Right lobe of liver (tissue), 6 donors: ENCODE results near the gene DGKI. TPM values are rescaled to one million over a fixed set of nuclear protein-coding genes. Genes with fewer than 3 reads are reported as not detected.
A peak's percentile ranks its signal among the peaks of the same experiment; 100 is the strongest.

Experiments
- ATAC-seq, 4 donors: fragments of 200-7000 bp; cut with Tn5 transposase; one replicate each; pipeline ENCODE4 v1.9.1; 2020; ENCODE audit warnings: mild to moderate bottlenecking in 4 of 4, moderate library complexity in 4 of 4
- DNase-seq, 3 donors: peaks; one replicate each; pipeline ENCODE4 v3.0.0-alpha.2; 2020
- H3K27ac ChIP-seq, 3 donors: fragments of 200-600 bp; one replicate each; pipeline ENCODE4 v1.8.0; 2022
- H3K27me3 ChIP-seq, 2 donors: fragments of 200-600 bp; one replicate each; pipeline ENCODE4 v1.8.0; 2022
- H3K36me3 ChIP-seq, 4 donors: fragments of 200-600 bp; sonication (generic) in 1 of 4; one replicate each; pipeline versions ENCODE4 v1.5.1 to v1.8.0; 2017 to 2022; ENCODE audit warnings: control low read depth in 1 of 4
- H3K4me1 ChIP-seq, 4 donors: fragments of 200-600 bp; sonication (generic) in 1 of 4; one replicate each; pipeline versions ENCODE4 v1.5.1 to v1.8.0; 2017 to 2022; ENCODE audit warnings: control low read depth in 1 of 4
- H3K4me3 ChIP-seq, 3 donors: fragments of 200-600 bp; one replicate each; pipeline ENCODE4 v1.8.0; 2022
- H3K9me3 ChIP-seq, 4 donors: fragments of 200-600 bp; sonication (generic) in 1 of 4; one replicate each; pipeline versions ENCODE4 v1.5.1 to v1.8.0; 2017 to 2022; ENCODE audit warnings: control low read depth in 1 of 4
- CTCF ChIP-seq, 4 donors: fragments of 200-600 bp in 3 of 4; fragments of 450-650 bp in 1 of 4; IDR thresholded peaks; one replicate each; pipeline versions ENCODE4 v1.5.1 to v1.8.0; 2016 to 2022; ENCODE audit warnings: antibody characterized with exemption in 4 of 4, mild to moderate bottlenecking in 2 of 4
- POLR2A ChIP-seq: fragments of 450-650 bp; IDR thresholded peaks from one replicate; pipeline ENCODE4 v1.6.1; 2017; ENCODE audit warnings: antibody characterized with exemption, mild to moderate bottlenecking
- WGBS: methylation state at CpG from one replicate; pipeline ENCODE4 v1.1.6; 2018; ENCODE audit warnings: low coverage, low lambda C conversion rate; ENCODE audit not compliant: insufficient coverage; ENCODE audit errors: missing lambda C conversion rate; 5-methylcytosine and 5-hydroxymethylcytosine counted together
- intact Hi-C, 2 donors: fragments of 100-400 bp; cut with DNase I; formaldehyde crosslinking; loops; one replicate each; pipeline versions ENCODE4 v1.11.2 to v1.14.1; 2022
- total RNA-seq, 6 experiments: library from RNA; depleted of rRNA in 2 of 6; stranded (reverse); fragments of >200 nt in 2 of 6; fragmentation: NEBNext Ultra II Directional in 3 of 6; extraction: Animal tissue kit (Norgen Biotek cat#: 25700) in 3 of 6; gene quantifications; one replicate each; pipeline versions ENCODE4 v1.1.0 to v1.2.4, GENCODE V29; 2016 to 2023
- donor health status: DM: no; HTN: yes; CAD: no.
- donor health status: DM: no; HTN: no; CAD: no.
- donor health status: DM: no; HTN: no; CAD: no.
- donor health status: DM: no; HTN: yes; CAD: no.
- donor health status: DM: no; HTN: yes; CAD: no.

The DGKI gene
- total RNA-seq, 6 experiments from 2014 or later = 0.05 to 0.35 (median 0.06) TPM; not detected in 1

DNA sequence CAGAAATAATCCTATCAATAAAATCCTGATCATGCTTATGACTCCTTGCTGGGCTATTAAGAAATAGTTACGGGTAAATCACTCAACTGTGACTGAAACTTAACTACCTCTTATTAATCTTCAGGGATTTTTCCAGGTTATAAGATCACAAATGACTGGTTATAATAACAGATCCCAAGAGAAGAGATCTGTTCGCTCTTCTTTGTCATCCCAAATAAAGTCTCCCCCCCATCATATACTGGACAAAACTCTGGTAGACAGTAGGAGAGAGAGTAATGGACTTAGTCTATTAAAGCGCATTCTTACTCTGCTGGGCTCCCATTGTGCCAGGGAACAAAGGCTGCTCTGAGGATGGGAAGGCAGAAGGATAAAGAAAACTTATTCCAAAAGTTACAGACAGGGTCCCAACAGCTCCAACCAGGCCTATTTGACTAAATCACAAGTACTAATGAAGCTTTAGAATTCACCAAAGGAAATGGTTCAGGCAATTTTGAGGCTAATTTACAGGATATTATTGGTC lies 233.7 kb downstream of the DGKI start:
- H3K36me3 ChIP-seq = no peaks in the 10 kb centered on the region
- no peaks in the 10 kb centered on the region for H3K9me3 ChIP-seq
- no peak for TF ChIP-seq CTCF (IDR thresholded peaks at IDR 0.05)
- no peak for TF ChIP-seq POLR2A
- no peaks in the 10 kb centered on the region for H3K27me3 ChIP-seq
- H3K4me3 ChIP-seq = no peak overlapping the region
- WGBS = 95% methylated on average over 3 of the region's 3 CpGs
- DNase-seq (no peak), ATAC-seq (no peak)
- intact Hi-C loops = no loop called here
- no peak overlapping the region for H3K27ac ChIP-seq
- H3K4me1 ChIP-seq = no peaks in the 10 kb centered on the region

GRCh38 chr7:137611606-137612005 lies 235.2 kb downstream of the DGKI start:
- Histone ChIP-seq H3K27me3 (no peaks in the 10 kb centered on the region), H3K4me1 (no peaks in the 10 kb centered on the region), H3K9me3 (no peaks in the 10 kb centered on the region), H3K36me3 (no peaks in the 10 kb centered on the region), H3K27ac (no peak overlapping the region), H3K4me3 (no peak overlapping the region)
- ATAC-seq = no peak
- no peak for DNase-seq
- 59% methylated on average over 2 of the region's 2 CpGs for WGBS
- intact Hi-C loops = no loop called here
- TF ChIP-seq POLR2A (no peak), CTCF (IDR thresholded peaks at IDR 0.05) (no peak)

GRCh38 chr7:137609500-137609899 lies 237.3 kb downstream of the DGKI start:
- WGBS = 59% methylated on average over 6 of the region's 6 CpGs
- ATAC-seq (no peak), DNase-seq (no peak)
- no peaks in the 10 kb centered on the region for H3K27me3 ChIP-seq
- no peak overlapping the region for H3K4me3 ChIP-seq
- no peaks in the 10 kb centered on the region for H3K4me1 ChIP-seq
- intact Hi-C loops = no loop called here
- no peaks in the 10 kb centered on the region for H3K9me3 ChIP-seq
- H3K36me3 ChIP-seq = no peaks in the 10 kb centered on the region
- TF ChIP-seq POLR2A (no peak), CTCF (IDR thresholded peaks at IDR 0.05) (no peak)
- no peak overlapping the region for H3K27ac ChIP-seq

GRCh38 chr7:137606061-137606674 lies 240.6 kb downstream of the DGKI start:
- intact Hi-C loops = no loop called here
- H3K4me1 ChIP-seq = no peaks in the 10 kb centered on the region
- H3K36me3 ChIP-seq = no peaks in the 10 kb centered on the region
- DNase-seq (no peak), ATAC-seq (no peak)
- H3K27ac ChIP-seq = no peak overlapping the region
- WGBS = 40% methylated on average over 5 of the region's 5 CpGs
- no peak overlapping the region for H3K4me3 ChIP-seq
- no peaks in the 10 kb centered on the region for H3K9me3 ChIP-seq
- H3K27me3 ChIP-seq = no peaks in the 10 kb centered on the region
- TF ChIP-seq CTCF (IDR thresholded peaks at IDR 0.05) (peak; percentile 37 to 64 (median 55)), POLR2A (no peak)
